ENCODE data around the gene PLAU. TPM values are rescaled to one million over a fixed set of nuclear protein-coding genes. Genes with fewer than 3 reads are reported as not detected.

PLAU gene
- total and polyA plus RNA-seq, 10 of the 15 experiments (the other 5 are each of a cell fraction or from before 2014, with no cell fraction given), result 2.5 to 20.9 (median 11.5) TPM

GRCh38 chr10:73879296-73880173, 31.4 kb upstream of the PLAU start (continued):
- TF ChIP-seq PRDM15 (CRISPR knock-in tag; IDR thresholded peaks at IDR 0.05), result no peak
- no peak for TF ChIP-seq CBFB (IDR thresholded peaks at IDR 0.05; ENCODE audit: low read depth)
- no peak for TF ChIP-seq MEF2A (IDR thresholded peaks at IDR 0.05; ENCODE audit: insufficient read depth, low read depth, low read length)
- TF ChIP-seq SREBF2 (IDR thresholded peaks at IDR 0.05; ENCODE audit: low read length), result no peak
- TF ChIP-seq TARDBP (IDR thresholded peaks at IDR 0.05; ENCODE audit: borderline replicate concordance), result no peak
- no peak for TF ChIP-seq MYC (IDR thresholded peaks at IDR 0.05; ENCODE audit: insufficient read depth, insufficient read length, insufficient replicate concordance, low read length, severe bottlenecking)
- TF ChIP-seq ZNF622 (IDR thresholded peaks at IDR 0.05), result no peak
- TF ChIP-seq SMAD5 (IDR thresholded peaks at IDR 0.05; ENCODE audit: low read depth), result no peak

All from GM12878 (cell line).